AG04450 (cell line): ENCODE results near the gene TRMT10C. TPM values are rescaled to one million over a fixed set of nuclear protein-coding genes. Genes with fewer than 3 reads are reported as not detected.

Experiments
- CTCF ChIA-PET: fragments of 300-600, 350-600 bp; formaldehyde crosslinking; extraction: SDS; loops from one replicate; lab custom pipeline; 2022; ENCODE audit warnings: antibody characterized with exemption, inconsistent platforms; lab: Charles Lee
- POLR2A ChIA-PET: fragments of 350-600 bp; formaldehyde crosslinking; extraction: SDS; loops from one replicate; lab custom pipeline; 2021; ENCODE audit warnings: antibody characterized with exemption, inconsistent platforms; lab: Yijun Ruan, JAX
- DNase-seq: peaks from one replicate; pipeline ENCODE4 v3.0.0-alpha.2; 2011; ENCODE audit warnings: low read depth, low spot score
- H3K27ac ChIP-seq: one replicate; pipeline ENCODE4 v1.5.1; 2012; ENCODE audit warnings: low read depth, low read length, control low read depth
- H3K27me3 ChIP-seq: one replicate; pipeline ENCODE4 v1.6.0; 2012; ENCODE audit warnings: low read length; ENCODE audit not compliant: control insufficient read depth, insufficient read depth
- H3K4me3 ChIP-seq: 2 replicates; pipeline ENCODE4 v1.5.1; 2011; ENCODE audit warnings: mild to moderate bottlenecking, low read depth, low read length, control low read depth
- H3K9me3 ChIP-seq: 2 replicates; pipeline ENCODE4 v1.5.1; 2012; ENCODE audit warnings: low read length; ENCODE audit not compliant: control insufficient read depth, insufficient read depth
- polyA plus RNA-seq: library from polyadenylated mRNA; depleted of rRNA; stranded (reverse); fragments of >200 nt; gene quantifications from 2 replicates; pipeline ENCODE4 v1.2.3, GENCODE V29; 2011
- TF ChIP-seq, protein P1 (sequence below): IDR thresholded peaks from 2 replicates; pipeline ENCODE4 v1.5.1; 2011; ENCODE audit warnings: low read depth, low read length, control low read depth, inconsistent platforms

The TRMT10C gene
- polyA plus RNA-seq, 1 experiment: 26.1 TPM

DNA sequence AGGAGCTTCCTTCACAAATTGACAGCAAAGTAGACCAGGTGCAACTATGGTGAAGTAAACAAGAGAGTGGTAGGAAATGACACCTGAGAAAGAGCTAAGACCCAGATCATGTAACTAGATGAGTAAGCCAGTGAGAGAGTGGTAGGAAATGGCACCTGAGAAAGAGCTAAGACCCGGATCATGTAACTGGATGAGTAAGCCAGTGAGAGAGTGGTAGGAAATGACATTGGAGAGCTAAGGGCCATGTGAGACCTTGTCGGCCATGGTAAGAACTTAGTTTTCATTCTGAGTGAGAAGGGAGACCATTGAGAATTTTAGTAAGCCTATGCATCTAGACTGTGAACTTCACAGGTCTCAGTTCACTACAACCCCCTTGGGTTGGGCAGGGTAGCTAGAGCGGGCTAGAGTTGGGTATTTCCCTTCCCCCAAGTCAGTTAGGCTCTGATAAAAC, 43.2 kb upstream of the TRMT10C start:
- CTCF ChIA-PET: no interaction called here

DNA sequence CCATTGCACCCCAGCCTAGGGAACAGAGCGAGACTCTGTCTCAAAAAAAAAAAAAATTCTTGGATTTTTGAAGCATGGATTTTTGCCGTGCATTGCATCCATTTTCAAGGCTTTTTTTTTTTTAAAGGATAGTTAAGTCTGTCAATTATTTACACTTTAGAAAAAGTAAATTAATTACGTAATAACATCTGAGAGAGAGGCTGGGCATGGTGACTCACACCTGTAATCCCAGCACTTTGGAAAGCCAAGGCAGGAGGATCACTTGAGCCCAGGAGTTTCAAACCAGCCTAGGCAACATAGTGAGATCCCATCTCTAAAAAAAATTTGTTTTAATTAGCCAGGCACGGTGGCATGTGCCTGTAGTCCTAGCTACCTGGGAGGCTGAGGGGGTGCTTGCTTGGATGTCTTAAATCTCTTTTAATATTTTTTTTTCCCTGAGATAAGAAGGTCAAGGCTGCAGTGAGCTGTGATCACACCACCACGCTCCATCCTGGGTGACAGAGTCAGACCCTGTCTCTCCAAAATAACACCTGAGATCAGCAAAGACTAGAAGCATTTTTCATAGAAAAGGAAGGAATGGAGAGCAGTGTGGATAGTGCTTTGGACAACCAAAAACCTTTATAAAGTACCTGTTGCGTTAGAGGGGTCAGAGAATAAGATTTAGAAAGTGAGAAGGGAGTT, 41.8 kb upstream of the TRMT10C start:
- H3K9me3 ChIP-seq: no peaks in the 10 kb centered on the region
- no peak for DNase-seq
- no peak overlapping the region for H3K4me3 ChIP-seq
- ChIA-PET CTCF (no interaction called here), POLR2A (interaction anchor here (1.4 kb wide), 1 partner anchor 54 kb away, joined by 4 read pairs; the partner anchor contains the start of gene PCNP)
- peaks cover 8% of the 10 kb centered on the region for H3K27me3 ChIP-seq
- no peak overlapping the region for H3K27ac ChIP-seq
- TF ChIP-seq, protein P1, sequence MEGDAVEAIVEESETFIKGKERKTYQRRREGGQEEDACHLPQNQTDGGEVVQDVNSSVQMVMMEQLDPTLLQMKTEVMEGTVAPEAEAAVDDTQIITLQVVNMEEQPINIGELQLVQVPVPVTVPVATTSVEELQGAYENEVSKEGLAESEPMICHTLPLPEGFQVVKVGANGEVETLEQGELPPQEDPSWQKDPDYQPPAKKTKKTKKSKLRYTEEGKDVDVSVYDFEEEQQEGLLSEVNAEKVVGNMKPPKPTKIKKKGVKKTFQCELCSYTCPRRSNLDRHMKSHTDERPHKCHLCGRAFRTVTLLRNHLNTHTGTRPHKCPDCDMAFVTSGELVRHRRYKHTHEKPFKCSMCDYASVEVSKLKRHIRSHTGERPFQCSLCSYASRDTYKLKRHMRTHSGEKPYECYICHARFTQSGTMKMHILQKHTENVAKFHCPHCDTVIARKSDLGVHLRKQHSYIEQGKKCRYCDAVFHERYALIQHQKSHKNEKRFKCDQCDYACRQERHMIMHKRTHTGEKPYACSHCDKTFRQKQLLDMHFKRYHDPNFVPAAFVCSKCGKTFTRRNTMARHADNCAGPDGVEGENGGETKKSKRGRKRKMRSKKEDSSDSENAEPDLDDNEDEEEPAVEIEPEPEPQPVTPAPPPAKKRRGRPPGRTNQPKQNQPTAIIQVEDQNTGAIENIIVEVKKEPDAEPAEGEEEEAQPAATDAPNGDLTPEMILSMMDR: no peak

More for the DNA sequence above, 43.2 kb upstream of the TRMT10C start:
- H3K4me3 ChIP-seq: no peak overlapping the region
- POLR2A ChIA-PET: no interaction called here
- DNase-seq: no peak
- peaks cover 8% of the 10 kb centered on the region for H3K27me3 ChIP-seq
- TF ChIP-seq, protein P1: no peak
- no peaks in the 10 kb centered on the region for H3K9me3 ChIP-seq
- no peak overlapping the region for H3K27ac ChIP-seq

DNA sequence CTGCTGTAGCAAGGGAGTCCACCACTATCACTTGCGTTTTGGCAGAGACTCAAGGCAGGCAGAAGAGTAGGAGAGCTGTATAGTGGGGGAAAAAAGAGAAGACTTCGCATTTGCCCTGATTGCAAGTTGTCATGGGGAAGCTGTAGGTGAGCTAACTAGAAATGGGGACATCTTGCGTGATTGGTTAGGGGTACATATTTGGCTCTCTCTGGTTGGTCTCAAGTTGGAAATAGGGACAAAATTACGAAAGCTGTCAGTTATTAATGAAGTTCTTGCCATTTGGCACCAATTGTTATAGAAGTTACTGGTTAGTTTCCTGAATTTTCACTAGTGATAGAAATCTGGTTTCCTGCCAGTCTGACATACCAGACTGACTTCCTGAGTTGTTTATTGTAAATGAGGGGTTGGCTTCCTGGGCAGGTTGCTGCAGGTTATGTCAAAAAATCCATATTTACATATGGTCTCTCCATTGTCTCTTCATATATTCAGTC, 40.4 kb upstream of the TRMT10C start:
- Histone ChIP-seq H3K27ac (no peak overlapping the region), H3K9me3 (no peaks in the 10 kb centered on the region), H3K4me3 (no peak overlapping the region), H3K27me3 (peaks cover 8% of the 10 kb centered on the region)
- ChIA-PET POLR2A (interaction anchor here (1.4 kb wide), 1 partner anchor 53 kb away, joined by 4 read pairs; the partner anchor contains the start of gene PCNP), CTCF (interaction anchor here (0.6 kb wide), 1 partner anchor 36 kb away, joined by 5 read pairs; no protein-coding TSS in a partner anchor)
- TF ChIP-seq, protein P1: no peak
- DNase-seq: no peak

DNA sequence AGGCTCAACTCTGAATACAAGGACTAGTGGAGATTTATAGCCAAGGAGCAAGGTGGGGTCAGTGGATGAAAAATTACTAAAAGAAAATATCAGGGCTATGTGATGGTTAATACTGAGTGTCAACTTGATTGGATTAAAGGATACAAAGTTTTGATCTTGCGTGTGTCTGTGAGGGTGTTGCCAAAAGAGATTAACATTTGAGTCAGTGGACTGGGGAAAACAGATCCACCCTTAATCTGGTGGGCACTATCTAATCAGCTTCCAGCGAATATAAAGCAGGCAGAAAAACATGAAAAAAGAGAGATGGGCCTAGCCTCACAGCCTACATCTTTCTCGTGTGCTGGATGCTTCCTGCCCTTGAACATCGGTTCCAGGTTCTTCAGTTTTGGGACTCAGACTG, 34.2 kb upstream of the TRMT10C start:
- TF ChIP-seq, protein P1: no peak
- no peak overlapping the region for H3K27ac ChIP-seq
- H3K27me3 ChIP-seq: no peaks in the 10 kb centered on the region
- ChIA-PET POLR2A (no interaction called here), CTCF (no interaction called here)
- no peaks in the 10 kb centered on the region for H3K9me3 ChIP-seq
- DNase-seq: no peak
- H3K4me3 ChIP-seq: no peak overlapping the region

DNA sequence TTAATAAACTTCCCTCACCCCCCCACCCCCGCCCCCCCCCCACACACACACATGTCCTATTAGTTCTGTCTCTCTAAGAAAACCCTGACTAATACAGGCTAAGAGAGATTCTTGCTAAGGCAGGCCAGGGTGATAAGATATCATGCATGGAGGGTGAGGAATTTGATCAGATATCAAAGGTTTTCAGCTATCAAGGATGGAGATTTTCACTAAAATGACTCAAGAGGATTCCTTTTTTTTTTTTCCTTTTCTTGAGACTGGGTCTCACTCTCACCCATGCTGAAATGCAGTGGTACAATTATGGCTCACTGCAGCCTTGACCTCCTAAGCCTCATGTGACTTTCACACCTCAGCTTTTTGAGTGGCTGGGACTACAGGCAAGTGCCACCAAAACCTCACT, 33.8 kb upstream of the TRMT10C start:
- POLR2A ChIA-PET: no interaction called here
- Histone ChIP-seq H3K27ac (no peak overlapping the region), H3K27me3 (no peaks in the 10 kb centered on the region), H3K4me3 (no peak overlapping the region), H3K9me3 (no peaks in the 10 kb centered on the region)
- CTCF ChIA-PET: no interaction called here
- TF ChIP-seq, protein P1: no peak
- DNase-seq: no peak
